Measurements from ENCODE around the gene ALOX5AP. TPM values are rescaled to one million over a fixed set of nuclear protein-coding genes. Genes with fewer than 3 reads are reported as not detected.

ALOX5AP gene
- total and polyA plus RNA-seq, 7 donors, result 11.6 to 65.0 (median 23.9) TPM

DNA sequence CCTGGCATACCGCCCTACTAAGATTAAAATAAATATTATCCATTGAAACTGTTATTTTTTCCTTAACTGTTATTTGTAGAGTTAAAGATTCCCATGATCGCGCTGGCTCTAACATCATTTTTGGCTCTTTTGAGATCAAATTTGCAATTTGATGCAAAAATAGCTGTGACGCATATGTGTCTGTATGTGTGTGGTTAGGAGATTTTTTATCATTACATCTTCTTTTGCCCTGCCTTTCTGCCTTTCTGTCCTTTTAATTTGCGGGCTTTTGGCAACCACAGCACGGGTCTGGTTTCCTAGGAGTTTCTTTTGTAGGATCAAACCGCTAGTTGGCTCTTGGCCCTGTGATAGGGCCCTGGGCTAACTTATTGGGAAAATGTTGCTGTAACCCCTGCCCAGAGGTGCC lies 37.3 kb upstream of the ALOX5AP start:
- no peaks in the 10 kb centered on the region for H3K36me3 ChIP-seq
- no peak overlapping the region for H3K27ac ChIP-seq
- TF ChIP-seq POLR2AphosphoS5 (IDR thresholded peaks at IDR 0.05), result no peak
- no peak for TF ChIP-seq EP300 (IDR thresholded peaks at IDR 0.05)
- TF ChIP-seq POLR2A (IDR thresholded peaks at IDR 0.05), result no peak
- TF ChIP-seq, protein P1, sequence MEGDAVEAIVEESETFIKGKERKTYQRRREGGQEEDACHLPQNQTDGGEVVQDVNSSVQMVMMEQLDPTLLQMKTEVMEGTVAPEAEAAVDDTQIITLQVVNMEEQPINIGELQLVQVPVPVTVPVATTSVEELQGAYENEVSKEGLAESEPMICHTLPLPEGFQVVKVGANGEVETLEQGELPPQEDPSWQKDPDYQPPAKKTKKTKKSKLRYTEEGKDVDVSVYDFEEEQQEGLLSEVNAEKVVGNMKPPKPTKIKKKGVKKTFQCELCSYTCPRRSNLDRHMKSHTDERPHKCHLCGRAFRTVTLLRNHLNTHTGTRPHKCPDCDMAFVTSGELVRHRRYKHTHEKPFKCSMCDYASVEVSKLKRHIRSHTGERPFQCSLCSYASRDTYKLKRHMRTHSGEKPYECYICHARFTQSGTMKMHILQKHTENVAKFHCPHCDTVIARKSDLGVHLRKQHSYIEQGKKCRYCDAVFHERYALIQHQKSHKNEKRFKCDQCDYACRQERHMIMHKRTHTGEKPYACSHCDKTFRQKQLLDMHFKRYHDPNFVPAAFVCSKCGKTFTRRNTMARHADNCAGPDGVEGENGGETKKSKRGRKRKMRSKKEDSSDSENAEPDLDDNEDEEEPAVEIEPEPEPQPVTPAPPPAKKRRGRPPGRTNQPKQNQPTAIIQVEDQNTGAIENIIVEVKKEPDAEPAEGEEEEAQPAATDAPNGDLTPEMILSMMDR (IDR thresholded peaks at IDR 0.05), result no peak
- H3K4me1 ChIP-seq, result no peaks in the 10 kb centered on the region
- intact Hi-C loops (cut with DNase I), result no loop called here
- WGBS, 2 donors, result 69 to 76% methylated on average over 7 of the region's 7 CpGs
- no peak overlapping the region for H3K4me3 ChIP-seq
- DNase-seq, result no peak
- no peaks in the 10 kb centered on the region for H3K9me3 ChIP-seq
- no peaks in the 10 kb centered on the region for H3K27me3 ChIP-seq

DNA sequence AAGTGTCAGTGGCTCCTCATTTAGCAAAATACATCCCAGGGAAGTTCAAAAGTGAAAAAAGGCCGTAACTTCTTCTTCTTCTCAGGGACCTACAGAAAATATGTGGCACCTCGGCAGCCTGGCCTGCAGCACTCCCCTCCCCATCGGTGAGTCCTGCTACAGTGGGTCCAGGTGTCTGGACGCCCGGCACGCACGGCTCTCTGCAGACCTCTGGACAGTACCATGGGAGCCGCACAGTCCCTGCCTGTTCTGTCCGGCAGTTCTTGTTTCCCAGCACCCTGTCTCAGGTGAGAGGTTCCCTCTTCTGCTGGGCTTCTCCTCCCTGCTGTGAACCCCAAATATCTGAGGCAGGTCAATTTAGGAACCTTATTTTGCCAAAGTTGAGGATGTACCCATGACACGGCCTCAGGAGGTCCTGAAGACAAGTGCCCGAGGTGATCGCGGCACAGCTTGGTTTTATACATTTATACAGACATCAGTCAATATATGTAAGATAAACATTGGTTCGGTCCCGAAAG lies 36.8 kb upstream of the ALOX5AP start:
- Histone ChIP-seq H3K4me3 (no peak overlapping the region), H3K36me3 (no peaks in the 10 kb centered on the region), H3K4me1 (no peaks in the 10 kb centered on the region), H3K27ac (no peak overlapping the region), H3K9me3 (no peaks in the 10 kb centered on the region), H3K27me3 (no peaks in the 10 kb centered on the region)
- intact Hi-C loops (cut with DNase I), result no loop called here
- WGBS, 2 donors, result 89 to 90% methylated on average over 15 of the region's 15 CpGs
- no peak for TF ChIP-seq POLR2AphosphoS5 (IDR thresholded peaks at IDR 0.05)
- TF ChIP-seq EP300 (IDR thresholded peaks at IDR 0.05), result no peak
- TF ChIP-seq, protein P1 (IDR thresholded peaks at IDR 0.05), result no peak
- no peak for TF ChIP-seq POLR2A (IDR thresholded peaks at IDR 0.05)
- DNase-seq, result no peak

DNA sequence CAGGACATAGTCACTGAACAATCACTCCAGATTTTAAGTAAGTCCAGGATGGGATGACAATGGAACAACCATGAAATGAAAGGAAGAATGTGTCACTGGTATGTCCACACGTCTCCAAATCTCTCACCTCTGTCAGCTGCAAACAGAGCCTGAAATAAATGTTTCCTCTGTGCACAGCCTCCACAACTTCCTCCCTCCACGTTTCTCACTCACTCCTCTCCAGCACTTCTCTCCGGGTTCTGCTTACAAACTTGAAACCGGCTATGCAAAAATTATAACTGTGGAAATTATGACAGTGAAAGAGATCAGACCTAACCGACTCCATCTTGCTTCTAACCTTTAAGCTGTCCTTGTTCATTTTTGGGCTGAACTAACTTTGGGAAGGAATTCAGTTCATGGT lies 35.0 kb upstream of the ALOX5AP start:
- 50 to 81% methylated on average over 5 of the region's 5 CpGs for WGBS, 2 donors
- H3K27me3 ChIP-seq, result no peaks in the 10 kb centered on the region
- no peak overlapping the region for H3K27ac ChIP-seq
- no peak for TF ChIP-seq POLR2A (IDR thresholded peaks at IDR 0.05)
- TF ChIP-seq POLR2AphosphoS5 (IDR thresholded peaks at IDR 0.05), result no peak
- TF ChIP-seq, protein P1 (IDR thresholded peaks at IDR 0.05), result no peak
- TF ChIP-seq EP300 (IDR thresholded peaks at IDR 0.05), result no peak
- no peak overlapping the region for H3K4me3 ChIP-seq
- no peaks in the 10 kb centered on the region for H3K36me3 ChIP-seq
- no peak for DNase-seq
- intact Hi-C loops (cut with DNase I), result no loop called here
- no peaks in the 10 kb centered on the region for H3K4me1 ChIP-seq
- no peaks in the 10 kb centered on the region for H3K9me3 ChIP-seq

DNA sequence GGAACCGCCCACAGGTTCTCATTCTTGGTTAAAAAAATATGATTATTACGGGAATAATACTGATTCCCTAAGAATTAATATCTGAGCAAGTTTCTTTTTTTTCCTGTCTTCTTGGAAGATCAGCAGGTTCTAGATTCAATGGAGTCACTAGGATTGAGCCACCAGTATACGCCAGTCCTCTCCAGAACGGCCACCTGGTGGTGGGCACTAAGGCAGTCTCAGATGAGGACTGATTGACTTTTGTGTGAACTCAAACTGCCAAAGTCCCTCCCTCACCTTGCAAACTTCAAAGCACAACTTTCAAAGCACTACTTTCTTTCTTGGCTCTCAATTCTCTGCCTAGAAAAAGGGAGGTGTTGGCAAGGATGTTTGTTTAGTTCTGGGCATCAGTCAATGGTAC lies 33.3 kb upstream of the ALOX5AP start:
- no peaks in the 10 kb centered on the region for H3K27me3 ChIP-seq
- WGBS, 2 donors, result 93 to 94% methylated on average over 4 of the region's 4 CpGs

More for the DNA sequence above, 33.3 kb upstream of the ALOX5AP start:
- no peak for DNase-seq
- TF ChIP-seq EP300 (IDR thresholded peaks at IDR 0.05) (no peak), POLR2A (IDR thresholded peaks at IDR 0.05) (no peak), POLR2AphosphoS5 (IDR thresholded peaks at IDR 0.05) (no peak)
- TF ChIP-seq, protein P1 (IDR thresholded peaks at IDR 0.05), result no peak
- Histone ChIP-seq H3K27ac (no peak overlapping the region), H3K36me3 (no peaks in the 10 kb centered on the region), H3K9me3 (no peaks in the 10 kb centered on the region), H3K4me1 (peaks cover 0 to 6% (median 0%) of the 10 kb centered on the region in 4 donors), H3K4me3 (no peak overlapping the region)
- intact Hi-C loops (cut with DNase I), result no loop called here

Measured in sigmoid colon (tissue), 7 donors.